Measurements from ENCODE around the gene ARID3B. TPM values are rescaled to one million over a fixed set of nuclear protein-coding genes. Genes with fewer than 3 reads are reported as not detected.
A peak's percentile ranks its signal among the peaks of the same experiment; 100 is the strongest.

The ARID3B gene, protein sequence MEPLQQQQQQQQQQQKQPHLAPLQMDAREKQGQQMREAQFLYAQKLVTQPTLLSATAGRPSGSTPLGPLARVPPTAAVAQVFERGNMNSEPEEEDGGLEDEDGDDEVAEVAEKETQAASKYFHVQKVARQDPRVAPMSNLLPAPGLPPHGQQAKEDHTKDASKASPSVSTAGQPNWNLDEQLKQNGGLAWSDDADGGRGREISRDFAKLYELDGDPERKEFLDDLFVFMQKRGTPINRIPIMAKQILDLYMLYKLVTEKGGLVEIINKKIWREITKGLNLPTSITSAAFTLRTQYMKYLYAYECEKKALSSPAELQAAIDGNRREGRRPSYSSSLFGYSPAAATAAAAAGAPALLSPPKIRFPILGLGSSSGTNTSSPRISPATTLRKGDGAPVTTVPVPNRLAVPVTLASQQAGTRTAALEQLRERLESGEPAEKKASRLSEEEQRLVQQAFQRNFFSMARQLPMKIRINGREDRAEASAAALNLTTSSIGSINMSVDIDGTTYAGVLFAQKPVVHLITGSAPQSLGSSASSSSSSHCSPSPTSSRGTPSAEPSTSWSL
- 63.3 TPM for polyA plus RNA-seq (2013, experiment 1 of 2)
- 66.0 TPM for polyA plus RNA-seq (2013, experiment 2 of 2)

DNA sequence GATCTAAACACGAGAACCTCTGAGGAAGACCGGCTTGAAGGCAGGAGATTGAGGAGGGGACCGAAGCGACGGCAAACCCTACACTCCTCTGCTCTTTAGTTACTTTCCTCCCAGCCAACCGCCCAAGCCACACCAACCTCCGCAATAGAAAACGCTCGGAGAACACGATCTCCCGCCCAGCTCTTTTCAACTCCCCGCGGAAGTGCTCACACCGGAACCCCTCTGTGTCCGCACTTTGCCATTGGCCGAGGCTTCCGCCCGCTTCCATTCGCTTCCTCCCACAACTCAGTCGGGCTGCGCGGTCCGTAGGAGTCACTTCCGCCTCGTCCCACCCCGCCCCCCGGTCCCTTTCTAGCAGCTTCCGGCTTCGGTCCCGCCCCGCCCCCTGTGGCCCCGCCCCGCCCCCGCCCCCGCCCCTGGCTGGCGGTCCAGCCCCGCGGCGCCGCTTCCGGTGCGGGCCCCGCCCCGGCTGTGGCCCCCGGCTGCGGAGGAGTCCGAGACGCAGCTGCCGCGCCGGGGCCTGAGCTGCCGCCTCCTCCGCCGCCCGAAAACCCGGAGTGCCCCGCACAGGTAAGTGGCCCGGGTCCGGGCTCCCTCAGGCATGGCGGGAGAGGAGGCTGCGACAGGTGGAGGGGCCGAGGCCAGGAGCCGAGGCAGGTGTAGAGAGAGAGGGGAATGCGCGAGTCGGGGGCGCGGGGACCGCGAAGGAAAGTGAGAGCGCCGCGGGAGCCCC is at the start of gene ARID3B:
ARID3B (plus strand) TSS at position 460 of the 733 bp plus-strand sequence. CDS start 2,717 bp downstream, outside the sequence.
- Histone ChIP-seq H3K14ac (ENCODE audit: low read length) (peak within 1 kb of the TSS; percentile 28), H2AK5ac (ENCODE audit: low read depth, low read length) (peak within 1 kb of the TSS; percentile 69), H3K9me3 (replicated peaks in 1 of 2; ENCODE audit: control insufficient read depth in 2 of 2, insufficient read depth in 1 of 2, low read depth in 1 of 2, low read length in 2 of 2) (no peaks in the 10 kb centered on the region), H3K23ac (ENCODE audit: low read depth, low read length, poor library complexity) (peak within 1 kb of the TSS; percentile 85), H2BK15ac (ENCODE audit: low read length) (peak within 1 kb of the TSS; percentile 94), H3K27me3 (ENCODE audit: control insufficient read depth in 3 of 3, insufficient read depth in 3 of 3, low read depth in 1 of 3, low read length in 3 of 3) (no peaks in the 10 kb centered on the region), H3K18ac (ENCODE audit: low read length) (peak within 1 kb of the TSS; percentile 98), H3K79me1 (ENCODE audit: low read depth, low read length) (peaks cover 4% of the 10 kb centered on the region), H3K36me3 (replicated peaks in 1 of 2; ENCODE audit: control insufficient read depth in 2 of 2, insufficient read depth in 2 of 2, low read length in 2 of 2) (peaks cover 12 to 18% of the 10 kb centered on the region in 2 donors), H2BK12ac (ENCODE audit: low read length) (peak within 1 kb of the TSS; percentile 49), H2AFZ (ENCODE audit: low read length) (peak within 1 kb of the TSS; percentile 85), H4K91ac (ENCODE audit: low read depth, low read length, poor library complexity) (no peak within 1 kb of the TSS), H2BK120ac (ENCODE audit: low read depth, low read length) (peak within 1 kb of the TSS; percentile 16), H3K4me1 (ENCODE audit: control insufficient read depth in 2 of 2, insufficient read depth in 1 of 2, low read depth in 1 of 2, low read length in 2 of 2) (peaks cover 2 to 8% of the 10 kb centered on the region in 2 donors), H4K8ac (ENCODE audit: low read depth, low read length) (peak within 1 kb of the TSS; percentile 1), H3K27ac (replicated peaks; ENCODE audit: low read length) (peak within 1 kb of the TSS; percentile 96), H2BK5ac (ENCODE audit: low read length) (peak within 1 kb of the TSS; percentile 94), H3K4me2 (ENCODE audit: insufficient read depth, low read length, poor library complexity, severe bottlenecking) (peak within 1 kb of the TSS; percentile 73), H3K4ac (ENCODE audit: low read length) (peak within 1 kb of the TSS; percentile 44), H3K9ac (ENCODE audit: low read depth, low read length, poor library complexity) (peak within 1 kb of the TSS; percentile 89), H3K4me3 (ENCODE audit: low read length in 2 of 2) (peak within 1 kb of the TSS; percentile 85 to 99)
- WGBS, 2 donors (ENCODE audit: extremely low coverage in 2 of 2, insufficient read length in 2 of 2, insufficient replicate concordance in 1 of 2) = no CpG with 5 or more reads among the region's 73 CpGs
- peak; percentile 94 for DNase-seq (ENCODE audit: low spot score)

DNA sequence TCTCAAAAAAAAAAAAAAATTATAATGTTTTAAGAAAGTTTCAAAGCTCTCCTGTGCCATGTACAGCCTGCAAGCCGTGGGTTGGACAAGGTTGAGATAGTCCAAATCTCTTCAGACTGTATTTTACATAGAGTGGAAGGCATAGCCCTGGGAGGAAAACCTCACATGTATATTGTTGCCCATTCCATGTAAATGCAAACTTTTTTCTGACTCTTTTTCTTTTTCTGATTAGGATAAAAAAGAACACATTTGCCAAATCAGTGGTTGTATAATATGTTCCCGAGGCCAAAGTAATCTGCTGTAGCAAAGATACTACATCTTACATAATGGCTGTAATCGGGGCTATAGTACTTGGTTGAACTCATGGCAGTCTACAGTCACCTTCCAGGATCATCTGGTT is 44.4 kb upstream of the ARID3B start:
- no peak overlapping the region for H2BK12ac ChIP-seq (ENCODE audit: low read length)
- no peaks in the 10 kb centered on the region for H3K27me3 ChIP-seq (ENCODE audit: control insufficient read depth in 3 of 3, insufficient read depth in 3 of 3, low read depth in 1 of 3, low read length in 3 of 3)
- no peak overlapping the region for H2AFZ ChIP-seq (ENCODE audit: low read length)
- no peak overlapping the region for H4K8ac ChIP-seq (ENCODE audit: low read depth, low read length)
- H3K4me1 ChIP-seq (ENCODE audit: control insufficient read depth in 2 of 2, insufficient read depth in 1 of 2, low read depth in 1 of 2, low read length in 2 of 2) = no peaks in the 10 kb centered on the region
- H3K4me3 ChIP-seq (ENCODE audit: low read length in 2 of 2) = no peak overlapping the region
- no peak for DNase-seq (ENCODE audit: low spot score)
- no peak overlapping the region for H2BK5ac ChIP-seq (ENCODE audit: low read length)
- H3K4ac ChIP-seq (ENCODE audit: low read length) = no peak overlapping the region
- WGBS, 2 donors (ENCODE audit: extremely low coverage in 2 of 2, insufficient read length in 2 of 2, insufficient replicate concordance in 1 of 2) = no CpG with 5 or more reads among the region's 3 CpGs
- no peak overlapping the region for H3K23ac ChIP-seq (ENCODE audit: low read depth, low read length, poor library complexity)
- no peak overlapping the region for H2BK15ac ChIP-seq (ENCODE audit: low read length)
- H3K18ac ChIP-seq (ENCODE audit: low read length) = no peak overlapping the region
- no peak overlapping the region for H2BK120ac ChIP-seq (ENCODE audit: low read depth, low read length)
- H3K27ac ChIP-seq (replicated peaks; ENCODE audit: low read length) = no peak overlapping the region
- no peaks in the 10 kb centered on the region for H3K9me3 ChIP-seq (replicated peaks in 1 of 2; ENCODE audit: control insufficient read depth in 2 of 2, insufficient read depth in 1 of 2, low read depth in 1 of 2, low read length in 2 of 2)
- H3K4me2 ChIP-seq (ENCODE audit: insufficient read depth, low read length, poor library complexity, severe bottlenecking) = no peak overlapping the region
- H2AK5ac ChIP-seq (ENCODE audit: low read depth, low read length) = no peak overlapping the region
- H3K79me1 ChIP-seq (ENCODE audit: low read depth, low read length) = no peaks in the 10 kb centered on the region
- H4K91ac ChIP-seq (ENCODE audit: low read depth, low read length, poor library complexity) = no peak overlapping the region
- H3K36me3 ChIP-seq (replicated peaks in 1 of 2; ENCODE audit: control insufficient read depth in 2 of 2, insufficient read depth in 2 of 2, low read length in 2 of 2) = peaks cover under 1 to 2% of the 10 kb centered on the region in 2 donors
- no peak overlapping the region for H3K9ac ChIP-seq (ENCODE audit: low read depth, low read length, poor library complexity)
- H3K14ac ChIP-seq (ENCODE audit: low read length) = no peak overlapping the region

DNA sequence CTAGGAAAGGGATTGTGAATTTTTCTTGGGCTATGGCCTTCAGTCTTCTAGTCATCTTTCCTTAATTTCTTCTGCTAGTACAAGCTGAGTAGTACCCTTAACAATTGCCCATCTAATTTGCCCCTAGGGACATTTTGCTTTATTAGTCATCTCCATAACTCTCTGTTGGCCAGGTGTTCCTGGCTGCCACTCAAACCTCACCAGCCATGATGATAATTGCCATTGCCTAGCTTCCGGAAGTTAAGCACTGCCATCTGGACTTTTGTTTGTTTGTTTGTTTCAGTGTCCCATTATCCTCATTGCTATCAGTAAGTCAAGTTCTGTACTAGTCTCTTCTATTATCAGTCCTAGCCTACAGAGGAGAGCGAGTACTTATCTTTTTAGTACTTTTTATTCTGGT is 43.4 kb upstream of the ARID3B start:
- no peaks in the 10 kb centered on the region for H3K9me3 ChIP-seq (replicated peaks in 1 of 2; ENCODE audit: control insufficient read depth in 2 of 2, insufficient read depth in 1 of 2, low read depth in 1 of 2, low read length in 2 of 2)
- H3K23ac ChIP-seq (ENCODE audit: low read depth, low read length, poor library complexity) = no peak overlapping the region
- H3K4me3 ChIP-seq (ENCODE audit: low read length in 2 of 2) = no peak overlapping the region
- H3K18ac ChIP-seq (ENCODE audit: low read length) = no peak overlapping the region
- no peak overlapping the region for H2BK120ac ChIP-seq (ENCODE audit: low read depth, low read length)
- H3K4ac ChIP-seq (ENCODE audit: low read length) = no peak overlapping the region
- no peak overlapping the region for H4K8ac ChIP-seq (ENCODE audit: low read depth, low read length)
- H2BK12ac ChIP-seq (ENCODE audit: low read length) = no peak overlapping the region
- H3K4me2 ChIP-seq (ENCODE audit: insufficient read depth, low read length, poor library complexity, severe bottlenecking) = no peak overlapping the region
- H3K79me1 ChIP-seq (ENCODE audit: low read depth, low read length) = no peaks in the 10 kb centered on the region
- no peak overlapping the region for H3K14ac ChIP-seq (ENCODE audit: low read length)
- H3K4me1 ChIP-seq (ENCODE audit: control insufficient read depth in 2 of 2, insufficient read depth in 1 of 2, low read depth in 1 of 2, low read length in 2 of 2) = no peaks in the 10 kb centered on the region
- WGBS, 2 donors (ENCODE audit: extremely low coverage in 2 of 2, insufficient read length in 2 of 2, insufficient replicate concordance in 1 of 2) = no CpG with 5 or more reads among the region's 2 CpGs
- no peak overlapping the region for H3K27ac ChIP-seq (replicated peaks; ENCODE audit: low read length)
- no peak overlapping the region for H2BK15ac ChIP-seq (ENCODE audit: low read length)
- H2AFZ ChIP-seq (ENCODE audit: low read length) = no peak overlapping the region
- H4K91ac ChIP-seq (ENCODE audit: low read depth, low read length, poor library complexity) = no peak overlapping the region
- H3K27me3 ChIP-seq (ENCODE audit: control insufficient read depth in 3 of 3, insufficient read depth in 3 of 3, low read depth in 1 of 3, low read length in 3 of 3) = no peaks in the 10 kb centered on the region
- DNase-seq (ENCODE audit: low spot score) = no peak
- no peak overlapping the region for H2AK5ac ChIP-seq (ENCODE audit: low read depth, low read length)
- no peak overlapping the region for H3K9ac ChIP-seq (ENCODE audit: low read depth, low read length, poor library complexity)
- H2BK5ac ChIP-seq (ENCODE audit: low read length) = no peak overlapping the region
- peaks cover 2 to 7% of the 10 kb centered on the region in 2 donors for H3K36me3 ChIP-seq (replicated peaks in 1 of 2; ENCODE audit: control insufficient read depth in 2 of 2, insufficient read depth in 2 of 2, low read length in 2 of 2)

DNA sequence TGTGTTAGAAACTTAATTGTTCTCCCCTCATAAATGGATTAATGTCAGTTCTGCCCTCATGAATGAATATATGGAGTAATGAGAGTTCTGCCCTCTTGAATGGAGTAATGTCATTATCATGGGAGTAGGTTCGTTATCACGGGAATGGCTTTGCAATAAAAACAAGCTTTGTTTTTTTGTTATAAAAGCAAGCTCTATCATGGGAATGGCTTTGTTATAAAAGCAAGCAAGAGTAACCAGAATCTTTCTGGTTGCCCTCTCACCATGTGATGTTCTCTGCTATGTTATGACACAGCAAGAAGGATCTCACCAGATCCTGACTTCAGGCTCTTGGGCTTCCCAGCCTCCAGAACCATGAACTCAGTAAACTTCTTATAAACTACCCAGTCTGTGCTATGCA is 41.7 kb upstream of the ARID3B start:
- Histone ChIP-seq H4K91ac (ENCODE audit: low read depth, low read length, poor library complexity) (no peak overlapping the region), H4K8ac (ENCODE audit: low read depth, low read length) (no peak overlapping the region), H2AK5ac (ENCODE audit: low read depth, low read length) (no peak overlapping the region), H3K27ac (replicated peaks; ENCODE audit: low read length) (no peak overlapping the region), H3K4me3 (ENCODE audit: low read length in 2 of 2) (no peak overlapping the region), H2BK5ac (ENCODE audit: low read length) (no peak overlapping the region), H2BK15ac (ENCODE audit: low read length) (no peak overlapping the region), H2BK12ac (ENCODE audit: low read length) (no peak overlapping the region), H3K79me1 (ENCODE audit: low read depth, low read length) (no peaks in the 10 kb centered on the region), H3K4ac (ENCODE audit: low read length) (no peak overlapping the region), H3K23ac (ENCODE audit: low read depth, low read length, poor library complexity) (no peak overlapping the region), H3K14ac (ENCODE audit: low read length) (no peak overlapping the region), H3K36me3 (replicated peaks in 1 of 2; ENCODE audit: control insufficient read depth in 2 of 2, insufficient read depth in 2 of 2, low read length in 2 of 2) (peaks cover 2 to 11% of the 10 kb centered on the region in 2 donors), H3K18ac (ENCODE audit: low read length) (no peak overlapping the region), H3K9me3 (replicated peaks in 1 of 2; ENCODE audit: control insufficient read depth in 2 of 2, insufficient read depth in 1 of 2, low read depth in 1 of 2, low read length in 2 of 2) (no peaks in the 10 kb centered on the region), H3K27me3 (ENCODE audit: control insufficient read depth in 3 of 3, insufficient read depth in 3 of 3, low read depth in 1 of 3, low read length in 3 of 3) (no peaks in the 10 kb centered on the region), H3K9ac (ENCODE audit: low read depth, low read length, poor library complexity) (no peak overlapping the region), H3K4me2 (ENCODE audit: insufficient read depth, low read length, poor library complexity, severe bottlenecking) (no peak overlapping the region), H2AFZ (ENCODE audit: low read length) (no peak overlapping the region), H3K4me1 (ENCODE audit: control insufficient read depth in 2 of 2, insufficient read depth in 1 of 2, low read depth in 1 of 2, low read length in 2 of 2) (no peaks in the 10 kb centered on the region), H2BK120ac (ENCODE audit: low read depth, low read length) (no peak overlapping the region)
- DNase-seq (ENCODE audit: low spot score) = no peak
- no CpG with 5 or more reads among the region's 2 CpGs for WGBS, 2 donors (ENCODE audit: extremely low coverage in 2 of 2, insufficient read length in 2 of 2, insufficient replicate concordance in 1 of 2)

All from neuronal stem cell (in vitro differentiated cells).